Posterior cingulate gyrus (tissue), 11 donors: Measurements from ENCODE around the gene FAM107B.

Experiments used
- DNase-seq, 10 donors: peaks; one replicate each; pipeline versions ENCODE4 v3.0.0 to v3.0.0-alpha.2; 2020 to 2021; ENCODE audit warnings: mixed read lengths in 3 of 10
- intact Hi-C: fragments of 100-400 bp; cut with DNase I; formaldehyde crosslinking; loops from one replicate; pipeline ENCODE4 v1.15.1; 2023

The FAM107B gene

GRCh38 chr10:14779001-14779651, 4.4 kb upstream of the FAM107B start:
- intact Hi-C loops = no loop called here
- no peak for DNase-seq

DNA sequence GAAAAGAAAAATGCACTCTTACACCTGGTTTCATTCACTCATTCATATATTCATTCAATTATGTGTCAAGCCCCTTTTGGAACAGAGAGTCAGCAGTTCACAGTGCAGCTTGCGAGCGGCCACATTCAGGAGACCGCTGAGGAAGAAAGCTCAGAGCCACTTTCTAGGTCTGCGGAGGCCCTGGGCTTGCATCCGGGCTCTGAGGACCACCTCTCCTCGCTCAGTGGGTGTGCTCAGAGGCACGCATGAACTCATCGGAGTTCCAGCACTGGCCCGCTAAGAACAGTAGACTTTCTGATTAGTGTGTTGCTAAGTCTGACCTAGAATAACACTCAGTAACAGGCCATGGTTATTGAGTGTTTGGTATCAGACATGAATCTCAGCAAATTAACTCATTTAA, 1.8 kb upstream of the FAM107B start:
- no peak for DNase-seq
- intact Hi-C loops = no loop called here

- intact Hi-C loops = no loop called here
- no peak for DNase-seq
These were observed 959 bp upstream of the FAM107B start for GRCh38 chr10:14775656-14776055.

GRCh38 chr10:14774214-14774580, 500 bp downstream of the FAM107B start:
- intact Hi-C loops = no loop called here
- DNase-seq = no peak

- no peak for DNase-seq
- intact Hi-C loops = no loop called here
These were observed 1.0 kb downstream of the FAM107B start for GRCh38 chr10:14773551-14774213.

GRCh38 chr10:14772399-14772798, 2.3 kb downstream of the FAM107B start:
- intact Hi-C loops = no loop called here

DNA sequence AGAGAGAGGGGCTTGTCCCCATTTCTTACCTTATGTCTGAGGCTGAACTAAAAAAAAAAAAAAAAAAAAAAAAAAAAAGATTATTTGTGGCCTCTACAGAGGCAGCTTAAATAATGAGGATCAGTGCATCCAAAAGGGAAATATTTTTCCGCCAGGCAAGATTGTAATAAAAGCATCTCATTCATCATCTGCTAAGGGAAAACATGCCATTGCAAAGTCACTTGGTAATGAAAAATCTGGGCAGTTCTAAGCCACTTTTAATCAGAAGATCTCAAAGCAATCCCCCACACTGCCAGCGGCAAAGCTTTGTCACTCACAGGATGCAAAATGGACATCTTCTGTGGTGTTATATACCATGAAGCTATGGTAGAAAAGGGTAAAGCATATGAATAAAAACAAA, 3.8 kb downstream of the FAM107B start:
- no peak for DNase-seq
- intact Hi-C loops = no loop called here

More at GRCh38 chr10:14772399-14772798, 2.3 kb downstream of the FAM107B start:
- no peak for DNase-seq

DNA sequence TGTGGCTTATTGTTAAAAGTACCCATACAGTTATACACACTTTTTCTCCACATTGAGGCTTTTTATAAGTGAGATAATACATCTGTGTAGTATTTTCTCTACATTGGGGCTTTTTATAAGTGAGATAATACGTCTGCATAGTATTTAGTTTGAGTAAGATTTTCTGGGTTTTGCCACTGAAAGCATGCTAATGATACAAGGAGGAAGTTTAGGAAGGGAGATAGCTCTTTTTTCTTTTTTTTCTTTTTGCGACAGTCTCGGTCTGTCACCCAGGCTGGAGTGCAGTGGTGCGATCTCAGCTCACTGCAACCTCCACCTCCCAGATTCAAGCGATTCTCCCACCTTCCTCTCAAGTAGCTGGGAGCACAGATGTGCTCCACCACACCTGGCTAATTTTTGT, 13.3 kb downstream of the FAM107B start:
- DNase-seq = no peak
- intact Hi-C loops = no loop called here

GRCh38 chr10:14758994-14759664, 15.6 kb downstream of the FAM107B start:
- no peak for DNase-seq
- intact Hi-C loops = no loop called here

DNA sequence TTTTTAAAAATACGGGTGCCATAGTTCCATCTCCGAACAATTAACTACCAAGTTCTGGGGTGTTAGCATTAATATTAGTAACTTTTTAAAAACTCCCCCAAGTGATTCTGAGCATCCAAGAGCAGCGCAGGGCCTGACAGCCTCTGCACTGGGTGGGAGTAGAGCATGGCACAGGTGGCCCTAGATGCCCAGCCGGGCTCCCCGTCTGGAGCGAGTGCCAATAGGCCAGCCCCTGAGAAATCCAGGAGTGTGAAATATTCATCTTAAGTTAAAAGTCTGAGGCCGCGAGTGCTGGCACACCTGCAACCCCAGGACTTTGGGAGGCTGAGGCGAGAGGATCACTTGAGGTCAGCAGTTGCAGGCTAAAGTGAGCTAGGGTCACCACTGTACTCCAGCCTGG, 16.2 kb downstream of the FAM107B start:
- DNase-seq = peak in 1 of 10 donors; percentile 55
- intact Hi-C loops = no loop called here

GRCh38 chr10:14757986-14758385, 16.7 kb downstream of the FAM107B start:
- intact Hi-C loops = loop anchor here (2.0 kb wide), 1 partner anchor 45 kb away; no protein-coding TSS in a partner anchor
- no peak for DNase-seq

GRCh38 chr10:14757394-14757793, 17.3 kb downstream of the FAM107B start:
- intact Hi-C loops = loop anchor here (2.0 kb wide), 1 partner anchor 45 kb away; no protein-coding TSS in a partner anchor
- no peak for DNase-seq

GRCh38 chr10:14753441-14753840, 21.3 kb downstream of the FAM107B start:
- DNase-seq = no peak
- intact Hi-C loops = no loop called here

DNA sequence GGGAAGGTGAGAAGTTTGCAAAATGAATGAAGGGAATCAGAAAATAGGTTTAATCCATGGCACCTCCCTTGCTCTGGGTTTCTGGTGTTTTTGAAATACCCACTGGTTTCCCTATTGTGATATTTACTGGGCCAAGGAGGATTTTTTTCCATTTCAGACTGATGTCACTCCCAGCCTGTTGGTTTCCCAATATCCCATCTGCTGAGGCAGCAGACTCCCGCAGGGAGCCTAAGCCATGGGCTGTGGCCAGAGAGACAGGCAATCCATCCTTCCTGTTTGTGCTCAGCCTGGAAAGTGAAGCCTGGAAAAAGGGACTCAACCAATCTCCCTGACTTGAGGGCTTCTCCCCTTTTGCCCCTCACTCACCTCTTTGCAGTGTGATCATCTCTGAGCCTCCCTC, 22.8 kb downstream of the FAM107B start:
- DNase-seq = no peak
- intact Hi-C loops = no loop called here

- DNase-seq = peak in 1 of 10 donors; percentile 20
- intact Hi-C loops = no loop called here
These were observed 23.4 kb downstream of the FAM107B start for GRCh38 chr10:14751014-14751896.

GRCh38 chr10:14749070-14749809, 25.5 kb downstream of the FAM107B start:
- intact Hi-C loops = no loop called here
- no peak for DNase-seq

GRCh38 chr10:14748441-14748840, 26.3 kb downstream of the FAM107B start:
- DNase-seq = no peak
- intact Hi-C loops = no loop called here

- intact Hi-C loops = no loop called here
- DNase-seq = no peak
These were observed 31.9 kb downstream of the FAM107B start for GRCh38 chr10:14742815-14743214.

DNA sequence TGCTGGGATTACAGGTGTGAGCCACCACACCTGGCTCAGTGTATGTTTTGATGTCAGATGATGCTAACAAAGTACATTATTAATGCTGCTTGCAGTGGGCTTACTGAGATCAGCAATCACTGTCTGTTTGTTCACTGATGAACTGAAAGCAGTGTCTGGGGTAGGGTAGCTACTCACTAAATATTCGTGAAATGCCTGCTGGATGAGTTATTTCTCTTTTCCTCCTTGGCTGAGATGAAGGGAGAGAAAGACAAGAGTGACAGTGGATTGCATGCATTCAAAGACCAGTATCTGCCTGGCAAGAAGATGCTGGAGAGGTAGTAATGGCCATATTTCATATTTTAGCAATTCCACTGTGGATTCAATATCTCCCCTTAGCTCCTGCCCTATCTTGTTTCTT, 32.3 kb downstream of the FAM107B start:
- intact Hi-C loops = no loop called here
- DNase-seq = no peak

- intact Hi-C loops = no loop called here
- DNase-seq = no peak
These were observed 33.9 kb downstream of the FAM107B start for GRCh38 chr10:14740684-14741247.
